ENCODE results near the gene MOK. TPM values are rescaled to one million over a fixed set of nuclear protein-coding genes. Genes with fewer than 3 reads are reported as not detected.
A peak's percentile ranks its signal among the peaks of the same experiment; 100 is the strongest.

Gene MOK
- total RNA-seq, 1 donor from 2014 or later = 1.2 TPM

DNA sequence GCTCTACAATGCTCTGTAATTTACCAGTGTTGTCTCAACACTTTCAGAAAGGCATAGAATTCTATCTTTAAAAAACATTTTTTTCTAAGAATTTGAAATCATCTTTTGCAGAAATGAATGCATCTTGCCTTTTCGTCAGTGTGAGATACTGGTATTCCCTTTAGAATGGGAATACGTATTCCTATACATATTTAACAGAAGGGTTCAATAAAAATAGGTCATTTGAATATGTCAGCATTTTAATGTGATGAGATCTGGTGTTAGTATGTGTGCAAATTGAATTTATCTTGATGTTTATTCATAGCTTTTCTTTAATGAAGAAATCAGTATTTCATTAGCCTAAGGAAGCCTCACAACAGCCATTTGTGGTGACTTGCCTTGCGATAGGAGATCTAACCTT is 121.1 kb downstream of the MOK start:
- no peak for DNase-seq (ENCODE audit: low read depth in 2 of 2)

DNA sequence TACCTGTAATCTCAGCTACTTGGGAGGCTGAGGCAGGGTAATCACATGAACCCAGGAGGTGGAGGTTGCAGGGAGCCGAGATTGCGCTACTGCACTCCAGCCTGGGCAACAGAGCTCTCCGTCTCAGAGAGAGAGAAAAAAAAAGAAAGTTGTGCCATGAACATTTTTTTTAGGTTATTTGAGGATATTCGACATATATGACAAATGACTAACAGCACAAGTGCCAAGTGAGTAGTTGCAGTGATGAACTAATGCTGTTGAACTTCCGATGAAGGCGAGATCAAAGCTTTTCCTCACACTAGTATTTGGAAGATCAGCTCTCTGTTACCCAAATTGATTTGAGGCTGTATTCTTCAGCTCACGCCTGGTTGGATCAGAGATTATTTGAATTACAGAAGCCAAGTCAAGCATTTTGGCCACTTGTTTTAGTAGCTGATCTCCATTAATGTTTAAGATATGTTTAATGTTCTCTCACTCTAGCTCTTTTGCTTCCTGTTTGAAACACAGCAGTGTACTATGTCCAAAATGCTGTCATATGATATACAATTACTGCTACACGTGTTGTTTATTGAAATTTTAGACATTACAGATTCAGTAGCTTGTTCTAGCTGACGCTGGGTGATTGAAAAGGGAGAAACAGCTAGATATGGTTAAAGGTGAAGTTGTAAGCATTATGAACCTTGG is 121.9 kb downstream of the MOK start:
- DNase-seq (ENCODE audit: low read depth in 2 of 2) = no peak

GRCh38 chr14:102182190-102182589 is 122.8 kb downstream of the MOK start:
- peak; percentile 22 to 42 for DNase-seq (ENCODE audit: low read depth in 2 of 2)

- DNase-seq (ENCODE audit: low read depth in 2 of 2) = no peak
These were observed 123.8 kb downstream of the MOK start for GRCh38 chr14:102181187-102181586.

DNA sequence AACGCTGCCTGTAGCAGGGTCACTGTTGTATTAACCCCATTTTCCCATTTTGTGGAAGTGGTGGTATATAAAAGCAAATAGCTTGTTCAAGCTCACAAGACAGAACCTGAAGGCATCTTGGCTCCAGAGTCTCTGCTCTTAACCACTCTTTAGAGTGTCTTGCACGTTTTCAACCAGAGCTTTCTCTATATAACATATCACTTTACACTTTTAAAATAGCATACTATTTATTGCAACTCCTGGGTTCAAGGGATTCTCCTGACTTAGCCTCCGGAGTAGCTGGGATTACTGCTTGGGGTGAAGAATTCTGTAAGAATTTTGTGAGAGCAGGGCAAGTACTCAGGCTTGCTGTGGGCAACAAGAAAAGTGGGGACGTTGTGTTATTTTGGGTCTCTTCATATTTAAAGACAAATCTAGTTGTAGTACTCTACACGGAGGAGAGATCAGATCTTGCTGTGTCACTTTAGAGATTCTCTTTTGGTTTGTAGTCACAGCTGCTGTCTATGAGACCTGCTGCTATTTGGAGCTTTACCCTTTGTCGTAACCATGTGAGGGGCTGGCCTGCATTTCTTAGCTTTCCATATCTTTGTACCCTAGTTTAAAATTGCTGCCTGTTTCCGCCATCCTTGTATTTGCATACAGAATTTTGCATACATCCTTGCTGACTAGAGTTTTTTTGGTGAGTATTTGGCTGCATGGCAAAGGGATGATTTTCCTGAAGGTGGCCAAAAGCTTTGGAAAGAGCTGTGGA is 124.5 kb downstream of the MOK start:
- DNase-seq (ENCODE audit: low read depth in 2 of 2) = no peak

Other genes starting within 250 kb of the MOK start
- 253 and 261 TPM in 2 replicates for gene HSP90AA1, start 218.1 kb downstream of the MOK start, total RNA-seq
- 13.7 and 14.3 TPM in 2 replicates for gene WDR20, start 165.3 kb downstream of the MOK start, total RNA-seq
- gene ZNF839, start 14.6 kb upstream of the MOK start, total RNA-seq = 4.5 and 7.7 TPM in 2 replicates
- 35.7 and 41.6 TPM in 2 replicates for gene CINP, start 57.7 kb upstream of the MOK start, total RNA-seq
- 6.2 and 13.7 TPM in 2 replicates for gene TECPR2, start 57.8 kb upstream of the MOK start, total RNA-seq
- gene ANKRD9, start 204.6 kb upstream of the MOK start, total RNA-seq = 3.7 and 8.3 TPM in 2 replicates